Measurements from ENCODE around the gene ITPRID1. TPM values are rescaled to one million over a fixed set of nuclear protein-coding genes. Genes with fewer than 3 reads are reported as not detected.

The ITPRID1 gene
- total RNA-seq, 1 experiment from 2014 or later: not detected

DNA sequence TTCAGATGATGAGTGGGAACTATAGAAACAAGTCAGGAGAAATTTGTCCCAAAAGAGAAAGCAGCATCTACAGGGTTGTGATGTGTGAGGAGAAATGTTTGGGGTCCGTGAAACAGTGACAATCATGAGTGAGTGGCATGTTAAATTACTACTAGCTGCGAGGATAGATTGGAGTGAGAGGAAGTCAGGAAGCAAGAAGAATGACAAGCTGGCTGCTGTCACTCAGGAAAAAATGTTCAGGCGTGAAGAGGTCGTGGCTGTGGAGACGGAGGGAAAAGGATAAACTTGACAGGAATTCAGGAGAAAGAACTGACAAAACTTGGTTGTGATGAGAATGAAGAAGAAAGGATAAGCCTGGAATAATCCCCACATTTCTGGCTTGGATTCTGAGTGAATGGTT, 5.1 kb upstream of the ITPRID1 start:
- ChIA-PET POLR2A (no interaction called here), CTCF (no interaction called here)
- Mint-ChIP-seq H3K4me3 (ENCODE audit: unreplicated experiment) (no peak overlapping the region), H3K36me3 (ENCODE audit: insufficient read depth, unreplicated experiment) (no peaks in the 10 kb centered on the region), H3K27me3 (ENCODE audit: insufficient read depth, unreplicated experiment) (no peaks in the 10 kb centered on the region), H3K27ac (ENCODE audit: low read depth, unreplicated experiment) (no peak overlapping the region), H3K4me1 (ENCODE audit: insufficient read depth, unreplicated experiment) (no peaks in the 10 kb centered on the region), H3K9me3 (ENCODE audit: unreplicated experiment) (peaks cover 13% of the 10 kb centered on the region)
- intact Hi-C loops (cut with micrococcal nuclease): no loop called here
- TF ChIP-seq, protein P1, sequence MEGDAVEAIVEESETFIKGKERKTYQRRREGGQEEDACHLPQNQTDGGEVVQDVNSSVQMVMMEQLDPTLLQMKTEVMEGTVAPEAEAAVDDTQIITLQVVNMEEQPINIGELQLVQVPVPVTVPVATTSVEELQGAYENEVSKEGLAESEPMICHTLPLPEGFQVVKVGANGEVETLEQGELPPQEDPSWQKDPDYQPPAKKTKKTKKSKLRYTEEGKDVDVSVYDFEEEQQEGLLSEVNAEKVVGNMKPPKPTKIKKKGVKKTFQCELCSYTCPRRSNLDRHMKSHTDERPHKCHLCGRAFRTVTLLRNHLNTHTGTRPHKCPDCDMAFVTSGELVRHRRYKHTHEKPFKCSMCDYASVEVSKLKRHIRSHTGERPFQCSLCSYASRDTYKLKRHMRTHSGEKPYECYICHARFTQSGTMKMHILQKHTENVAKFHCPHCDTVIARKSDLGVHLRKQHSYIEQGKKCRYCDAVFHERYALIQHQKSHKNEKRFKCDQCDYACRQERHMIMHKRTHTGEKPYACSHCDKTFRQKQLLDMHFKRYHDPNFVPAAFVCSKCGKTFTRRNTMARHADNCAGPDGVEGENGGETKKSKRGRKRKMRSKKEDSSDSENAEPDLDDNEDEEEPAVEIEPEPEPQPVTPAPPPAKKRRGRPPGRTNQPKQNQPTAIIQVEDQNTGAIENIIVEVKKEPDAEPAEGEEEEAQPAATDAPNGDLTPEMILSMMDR (IDR thresholded peaks at IDR 0.05; ENCODE audit: unreplicated experiment): no peak
- DNase-seq (ENCODE audit: unreplicated experiment): no peak
- no TSS peak for BruUV-seq (replicated peaks)

- POLR2A ChIA-PET: no interaction called here
- intact Hi-C loops (cut with micrococcal nuclease): no loop called here
- Mint-ChIP-seq H3K9me3 (ENCODE audit: unreplicated experiment) (peaks cover 13% of the 10 kb centered on the region), H3K4me1 (ENCODE audit: insufficient read depth, unreplicated experiment) (no peaks in the 10 kb centered on the region), H3K27me3 (ENCODE audit: insufficient read depth, unreplicated experiment) (no peaks in the 10 kb centered on the region), H3K36me3 (ENCODE audit: insufficient read depth, unreplicated experiment) (no peaks in the 10 kb centered on the region), H3K27ac (ENCODE audit: low read depth, unreplicated experiment) (no peak overlapping the region), H3K4me3 (ENCODE audit: unreplicated experiment) (no peak overlapping the region)
- TF ChIP-seq, protein P1 (IDR thresholded peaks at IDR 0.05; ENCODE audit: unreplicated experiment): no peak
- DNase-seq (ENCODE audit: unreplicated experiment): no peak
- CTCF ChIA-PET: interaction anchor here (0.6 kb wide), 1 partner anchor 59 kb away, joined by 3 read pairs; no protein-coding TSS in a partner anchor
- BruUV-seq (replicated peaks): no TSS peak
Measured at GRCh38 chr7:31512166-31512565, 1.7 kb upstream of the ITPRID1 start.

DNA sequence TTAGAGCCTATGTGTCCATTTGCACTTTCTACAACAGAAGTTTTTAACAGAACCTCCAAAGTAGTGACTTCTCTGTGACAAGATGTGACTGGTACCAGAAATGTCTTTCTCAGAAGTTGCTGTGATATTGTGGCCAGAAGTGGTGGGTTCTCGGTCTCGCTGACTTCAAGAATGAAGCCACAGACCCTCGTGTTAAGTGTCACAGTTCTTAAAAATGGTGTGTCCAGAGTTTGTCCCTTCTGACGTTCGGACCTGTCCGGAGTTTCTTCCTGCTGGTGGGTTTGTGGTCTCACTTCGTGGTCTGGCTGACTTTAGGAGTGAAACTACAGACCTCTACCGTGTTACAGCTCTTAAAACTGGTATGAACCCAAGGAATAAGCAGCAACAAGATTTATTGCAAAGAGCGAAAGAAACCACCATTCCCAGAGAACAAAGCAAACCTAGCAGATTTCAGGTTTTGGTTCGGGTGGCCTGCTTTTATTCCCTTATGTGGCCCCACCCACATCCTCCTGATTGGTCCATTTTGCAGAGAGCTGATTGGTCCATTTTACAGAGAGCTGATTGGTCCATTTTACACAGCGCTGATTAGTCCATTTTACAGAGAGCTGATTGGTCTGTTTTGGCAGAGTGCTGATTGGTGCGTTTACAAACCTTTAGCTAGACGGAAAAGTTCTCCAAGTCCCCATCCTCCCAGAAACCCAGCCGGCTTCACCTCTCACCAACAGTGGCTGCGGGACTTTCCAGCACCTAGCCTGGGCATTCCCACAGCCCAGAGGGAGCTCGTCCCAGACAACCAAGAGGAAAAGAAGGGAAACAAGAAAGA, 3.0 kb downstream of the ITPRID1 start:
- TF ChIP-seq, protein P1 (IDR thresholded peaks at IDR 0.05; ENCODE audit: unreplicated experiment): no peak
- H3K27me3 Mint-ChIP-seq (ENCODE audit: insufficient read depth, unreplicated experiment): no peaks in the 10 kb centered on the region
- ChIA-PET POLR2A (no interaction called here), CTCF (interaction anchor here (0.6 kb wide), 1 partner anchor 21 kb away, joined by 4 read pairs; no protein-coding TSS in a partner anchor)
- DNase-seq (ENCODE audit: unreplicated experiment): no peak
- intact Hi-C loops (cut with micrococcal nuclease): no loop called here
- BruUV-seq (replicated peaks): no TSS peak
- H3K4me1 Mint-ChIP-seq (ENCODE audit: insufficient read depth, unreplicated experiment): no peaks in the 10 kb centered on the region
- H3K27ac Mint-ChIP-seq (ENCODE audit: low read depth, unreplicated experiment): no peak overlapping the region
- no peaks in the 10 kb centered on the region for H3K36me3 Mint-ChIP-seq (ENCODE audit: insufficient read depth, unreplicated experiment)
- peaks cover 6% of the 10 kb centered on the region for H3K9me3 Mint-ChIP-seq (ENCODE audit: unreplicated experiment)
- H3K4me3 Mint-ChIP-seq (ENCODE audit: unreplicated experiment): no peak overlapping the region

DNA sequence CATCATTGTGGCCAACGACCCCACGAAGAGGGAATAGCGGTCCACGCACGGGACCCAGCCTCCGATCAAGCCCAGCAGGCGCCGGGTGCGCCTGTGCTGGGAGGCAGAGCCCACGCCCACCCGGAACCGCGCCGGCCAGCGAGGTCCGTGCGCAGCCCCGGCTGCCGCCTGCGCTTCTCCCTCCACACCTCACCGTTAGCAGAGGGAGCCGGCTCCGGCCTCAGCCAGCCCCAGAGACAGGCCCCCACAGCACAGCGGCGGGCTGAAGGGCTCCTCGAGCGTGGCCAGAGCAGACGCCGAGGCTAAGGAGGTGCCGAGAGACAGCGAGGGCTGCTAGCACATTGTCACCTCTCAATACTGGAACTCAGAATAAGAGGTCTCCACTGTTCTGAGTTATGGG, 3.6 kb downstream of the ITPRID1 start:
- Mint-ChIP-seq H3K36me3 (ENCODE audit: insufficient read depth, unreplicated experiment) (no peaks in the 10 kb centered on the region), H3K4me1 (ENCODE audit: insufficient read depth, unreplicated experiment) (no peaks in the 10 kb centered on the region), H3K27ac (ENCODE audit: low read depth, unreplicated experiment) (no peak overlapping the region), H3K9me3 (ENCODE audit: unreplicated experiment) (peaks cover 6% of the 10 kb centered on the region), H3K27me3 (ENCODE audit: insufficient read depth, unreplicated experiment) (no peaks in the 10 kb centered on the region), H3K4me3 (ENCODE audit: unreplicated experiment) (no peak overlapping the region)
- ChIA-PET POLR2A (no interaction called here), CTCF (interaction anchor here (0.6 kb wide), 1 partner anchor 21 kb away, joined by 4 read pairs; no protein-coding TSS in a partner anchor)
- BruUV-seq (replicated peaks): no TSS peak
- intact Hi-C loops (cut with micrococcal nuclease): no loop called here
- DNase-seq (ENCODE audit: unreplicated experiment): no peak
- TF ChIP-seq, protein P1 (IDR thresholded peaks at IDR 0.05; ENCODE audit: unreplicated experiment): no peak
